Measurements from ENCODE around the gene CAV2.

DNA sequence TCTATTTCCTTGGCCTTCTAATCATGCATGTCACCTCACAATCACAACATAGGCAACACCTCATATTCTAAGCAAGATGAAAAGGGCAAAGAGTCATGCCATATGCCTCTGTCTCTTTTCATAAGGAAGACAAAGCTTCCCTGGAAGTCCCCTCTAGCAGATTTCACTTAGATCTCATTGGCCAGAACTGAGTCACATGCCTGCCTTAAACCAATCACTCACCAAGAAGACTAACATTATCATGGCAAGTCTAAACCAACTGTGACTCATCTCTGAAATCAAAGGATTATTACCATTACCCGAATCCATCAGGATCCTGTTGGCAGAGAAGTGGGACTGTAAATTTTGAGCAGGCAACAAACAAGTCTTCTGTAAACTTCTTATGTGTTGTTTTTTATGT, 53.1 kb downstream of the CAV2 start:
- TF ChIP-seq, protein P1, sequence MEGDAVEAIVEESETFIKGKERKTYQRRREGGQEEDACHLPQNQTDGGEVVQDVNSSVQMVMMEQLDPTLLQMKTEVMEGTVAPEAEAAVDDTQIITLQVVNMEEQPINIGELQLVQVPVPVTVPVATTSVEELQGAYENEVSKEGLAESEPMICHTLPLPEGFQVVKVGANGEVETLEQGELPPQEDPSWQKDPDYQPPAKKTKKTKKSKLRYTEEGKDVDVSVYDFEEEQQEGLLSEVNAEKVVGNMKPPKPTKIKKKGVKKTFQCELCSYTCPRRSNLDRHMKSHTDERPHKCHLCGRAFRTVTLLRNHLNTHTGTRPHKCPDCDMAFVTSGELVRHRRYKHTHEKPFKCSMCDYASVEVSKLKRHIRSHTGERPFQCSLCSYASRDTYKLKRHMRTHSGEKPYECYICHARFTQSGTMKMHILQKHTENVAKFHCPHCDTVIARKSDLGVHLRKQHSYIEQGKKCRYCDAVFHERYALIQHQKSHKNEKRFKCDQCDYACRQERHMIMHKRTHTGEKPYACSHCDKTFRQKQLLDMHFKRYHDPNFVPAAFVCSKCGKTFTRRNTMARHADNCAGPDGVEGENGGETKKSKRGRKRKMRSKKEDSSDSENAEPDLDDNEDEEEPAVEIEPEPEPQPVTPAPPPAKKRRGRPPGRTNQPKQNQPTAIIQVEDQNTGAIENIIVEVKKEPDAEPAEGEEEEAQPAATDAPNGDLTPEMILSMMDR (conservative IDR thresholded peaks at IDR 0.05; ENCODE audit: low read length), result no peak
- no peak for TF ChIP-seq EZH2phosphoT487 (IDR thresholded peaks at IDR 0.05; ENCODE audit: borderline replicate concordance, low read depth, low read length)
